ENCODE data around the gene CDSN. TPM values are rescaled to one million over a fixed set of nuclear protein-coding genes. Genes with fewer than 3 reads are reported as not detected.

The CDSN gene
- total RNA-seq, 1 experiment from 2014 or later, result 0.16 TPM

DNA sequence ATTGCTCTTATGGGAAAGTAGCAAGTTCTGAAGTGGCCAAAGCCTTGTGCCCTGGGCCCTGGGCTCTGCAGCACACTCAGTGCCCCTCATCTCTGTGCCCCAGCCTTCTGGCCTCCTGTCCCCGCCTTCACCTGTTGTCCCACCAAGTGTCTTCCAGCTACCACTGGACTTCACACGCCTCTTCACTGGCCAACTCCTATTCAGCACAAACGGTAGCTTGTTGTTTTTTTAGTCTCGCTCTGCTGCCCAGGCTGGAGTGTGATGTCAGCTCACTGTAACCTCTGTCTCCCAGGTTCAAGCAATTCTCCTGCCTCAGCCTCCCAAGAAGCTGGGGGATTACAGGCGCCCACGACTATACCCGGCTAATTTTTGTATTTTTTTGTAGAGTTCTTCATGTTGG, 32.5 kb upstream of the CDSN start:
- Mint-ChIP-seq H3K36me3 (ENCODE audit: insufficient read depth, unreplicated experiment) (peaks cover 8% of the 10 kb centered on the region), H3K27ac (ENCODE audit: low read depth, unreplicated experiment) (no peak overlapping the region), H3K4me1 (ENCODE audit: insufficient read depth, unreplicated experiment) (peaks cover 4% of the 10 kb centered on the region), H3K4me3 (ENCODE audit: unreplicated experiment) (no peak overlapping the region), H3K9me3 (ENCODE audit: unreplicated experiment) (no peaks in the 10 kb centered on the region), H3K27me3 (ENCODE audit: insufficient read depth, unreplicated experiment) (no peaks in the 10 kb centered on the region)
- CTCF ChIA-PET, result interaction anchor here (0.7 to 1.1 kb wide), 3 partner anchors 24 to 214 kb away, joined by 3 to 4 read pairs (median 3); no protein-coding TSS in a partner anchor
- BruUV-seq (replicated peaks), result no TSS peak
- TF ChIP-seq CTCF (IDR thresholded peaks at IDR 0.05; ENCODE audit: unreplicated experiment), result no peak
- POLR2A ChIA-PET, result interaction anchor here (1.0 kb wide), 1 partner anchor 9 kb away, joined by 3 read pairs; no protein-coding TSS in a partner anchor
- intact Hi-C loops (cut with micrococcal nuclease), result no loop called here
- DNase-seq (ENCODE audit: unreplicated experiment), result no peak

DNA sequence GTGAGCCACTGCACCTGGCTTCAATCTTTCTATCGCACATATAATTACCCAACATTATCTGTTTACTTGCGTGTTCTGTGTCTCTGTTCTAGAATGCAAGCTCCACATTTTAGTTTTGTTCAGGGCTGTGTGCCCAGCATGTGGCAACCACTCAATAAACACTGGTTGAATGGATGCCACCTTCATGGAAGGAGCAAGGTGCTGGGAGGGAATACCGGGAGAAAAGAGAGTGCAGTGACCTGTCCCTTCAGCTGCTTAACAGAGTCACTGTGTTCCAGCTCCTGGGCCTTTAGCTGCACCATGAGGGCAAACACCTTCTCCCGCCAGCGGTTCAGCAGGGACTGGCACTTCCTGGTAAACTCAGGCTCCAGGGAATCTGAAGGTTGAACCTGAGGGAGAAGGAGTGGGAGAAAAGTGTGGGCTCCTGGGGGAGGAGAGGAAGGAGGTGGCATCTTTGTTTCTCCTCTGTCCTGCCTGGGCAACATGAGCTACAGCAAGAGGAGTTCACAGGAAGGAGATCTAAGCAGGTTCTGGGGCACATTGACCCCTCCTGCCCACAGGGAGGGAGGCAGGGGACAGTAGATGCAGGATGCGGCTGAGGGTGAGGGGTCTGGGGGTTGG, 29.7 kb upstream of the CDSN start:
- Mint-ChIP-seq H3K4me3 (ENCODE audit: unreplicated experiment) (no peak overlapping the region), H3K27ac (ENCODE audit: low read depth, unreplicated experiment) (no peak overlapping the region), H3K4me1 (ENCODE audit: insufficient read depth, unreplicated experiment) (no peaks in the 10 kb centered on the region), H3K36me3 (ENCODE audit: insufficient read depth, unreplicated experiment) (peaks cover 10% of the 10 kb centered on the region), H3K9me3 (ENCODE audit: unreplicated experiment) (no peaks in the 10 kb centered on the region), H3K27me3 (ENCODE audit: insufficient read depth, unreplicated experiment) (no peaks in the 10 kb centered on the region)
- no peak for TF ChIP-seq CTCF (IDR thresholded peaks at IDR 0.05; ENCODE audit: unreplicated experiment)
- intact Hi-C loops (cut with micrococcal nuclease), result no loop called here
- BruUV-seq (replicated peaks), result no TSS peak
- no peak for DNase-seq (ENCODE audit: unreplicated experiment)
- POLR2A ChIA-PET, result no interaction called here
- CTCF ChIA-PET, result interaction anchor here (1.0 kb wide), 1 partner anchor 13 kb away, joined by 3 read pairs; no protein-coding TSS in a partner anchor

DNA sequence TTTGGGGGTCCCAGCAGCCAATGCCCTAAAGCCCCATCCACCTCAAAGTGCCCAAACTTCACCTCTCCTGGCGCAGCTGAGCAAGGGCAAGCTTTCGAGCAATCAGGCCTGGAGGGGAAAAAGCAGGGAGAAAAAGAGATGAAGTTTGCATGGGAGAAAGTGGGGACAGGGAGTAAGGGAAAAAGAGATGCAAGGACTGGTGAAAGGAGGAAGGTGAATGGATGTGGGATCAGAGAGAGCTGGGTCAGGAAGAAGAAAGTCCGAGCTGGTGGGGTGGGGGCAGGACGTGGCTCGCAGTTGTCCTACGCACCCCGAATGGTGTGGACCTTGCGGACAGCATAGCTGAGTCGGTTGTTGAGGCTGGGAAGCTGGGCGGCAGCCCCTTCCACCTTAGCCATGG, 25.1 kb upstream of the CDSN start:
- POLR2A ChIA-PET, result interaction anchor here (0.6 to 1.5 kb wide), 2 partner anchors 13 to 24 kb away, joined by 3 to 6 read pairs; partner anchors contain the start of gene TCF19
- no peak for DNase-seq (ENCODE audit: unreplicated experiment)
- intact Hi-C loops (cut with micrococcal nuclease), result no loop called here
- CTCF ChIA-PET, result interaction anchor here (0.6 to 2.4 kb wide), 5 partner anchors 17 to 234 kb away, joined by 3 to 12 read pairs (median 5); no protein-coding TSS in a partner anchor
- Mint-ChIP-seq H3K27me3 (ENCODE audit: insufficient read depth, unreplicated experiment) (no peaks in the 10 kb centered on the region), H3K9me3 (ENCODE audit: unreplicated experiment) (no peaks in the 10 kb centered on the region), H3K36me3 (ENCODE audit: insufficient read depth, unreplicated experiment) (peaks cover 26% of the 10 kb centered on the region), H3K27ac (ENCODE audit: low read depth, unreplicated experiment) (no peak overlapping the region), H3K4me1 (ENCODE audit: insufficient read depth, unreplicated experiment) (no peaks in the 10 kb centered on the region), H3K4me3 (ENCODE audit: unreplicated experiment) (no peak overlapping the region)
- BruUV-seq (replicated peaks), result no TSS peak
- no peak for TF ChIP-seq CTCF (IDR thresholded peaks at IDR 0.05; ENCODE audit: unreplicated experiment)

GRCh38 chr6:31144970-31145340, 24.7 kb upstream of the CDSN start:
- H3K9me3 Mint-ChIP-seq (ENCODE audit: unreplicated experiment), result no peaks in the 10 kb centered on the region
- intact Hi-C loops (cut with micrococcal nuclease), result no loop called here
- ChIA-PET POLR2A (interaction anchor here (0.9 to 1.5 kb wide), 2 partner anchors 14 to 30 kb away, joined by 3 to 6 read pairs; partner anchors contain the start of genes PSORS1C1 and TCF19), CTCF (interaction anchor here (0.6 to 2.4 kb wide), 5 partner anchors 16 to 235 kb away, joined by 3 to 12 read pairs (median 5); no protein-coding TSS in a partner anchor)
- no peak for TF ChIP-seq CTCF (IDR thresholded peaks at IDR 0.05; ENCODE audit: unreplicated experiment)
- H3K4me1 Mint-ChIP-seq (ENCODE audit: insufficient read depth, unreplicated experiment), result peaks cover 3% of the 10 kb centered on the region
- no peak overlapping the region for H3K27ac Mint-ChIP-seq (ENCODE audit: low read depth, unreplicated experiment)
- no peak for DNase-seq (ENCODE audit: unreplicated experiment)
- BruUV-seq (replicated peaks), result no TSS peak
- no peaks in the 10 kb centered on the region for H3K27me3 Mint-ChIP-seq (ENCODE audit: insufficient read depth, unreplicated experiment)
- H3K4me3 Mint-ChIP-seq (ENCODE audit: unreplicated experiment), result no peak overlapping the region
- H3K36me3 Mint-ChIP-seq (ENCODE audit: insufficient read depth, unreplicated experiment), result peaks cover 26% of the 10 kb centered on the region

Data from MCF 10A (cell line).